Fibroblast of lung (primary cell): ENCODE data around the gene PDE1A.

ENCODE experiments used
- CTCF ChIP-seq, 2 donors: IDR thresholded peaks in 1 of 2; conservative IDR thresholded peaks in 1 of 2; 1 replicate in 1 of 2; 2 replicates in 1 of 2; pipeline ENCODE4 v1.5.1; 2011 to 2012; ENCODE audit warnings: low read length in 2 of 2, control low read depth in 1 of 2, inconsistent platforms in 1 of 2, low read depth in 1 of 2, mild to moderate bottlenecking in 1 of 2
- EZH2 ChIP-seq: IDR thresholded peaks from 2 replicates; pipeline ENCODE4 v1.5.1; 2012; ENCODE audit warnings: low read length, control low read depth, mild to moderate bottlenecking; ENCODE audit errors: missing control alignments

GRCh38 chr2:182179176-182179575, 247.7 kb downstream of the PDE1A start:
- TF ChIP-seq CTCF (conservative IDR thresholded peaks at IDR 0.05 in 1 of 2, IDR thresholded peaks at IDR 0.05 in 1 of 2; ENCODE audit: low read depth in 1 of 2, low read length in 2 of 2) (no peak), EZH2 (no peak)
